G401 (cell line): ENCODE data around the gene TBC1D8. TPM values are rescaled to one million over a fixed set of nuclear protein-coding genes. Genes with fewer than 3 reads are reported as not detected.

Experiments used
- DNase-seq: peaks from one replicate; pipeline ENCODE4 v3.0.0-alpha.2; 2015; ENCODE audit warnings: low spot score
- in situ Hi-C: cut with HindIII; loops from 2 replicates; pipeline ENCODE4 v1.10.0; 2016; ENCODE audit warnings: low sequenced_read_pairs, mixed read lengths
- total RNA-seq: library from RNA; depleted of rRNA; stranded (reverse); fragments of >200 nt; shearing (Covaris generic); gene quantifications from 2 replicates; pipeline ENCODE4 v1.2.3, GENCODE V29; 2014

TBC1D8 gene
- total RNA-seq, 1 experiment from 2014 or later = 5.8 TPM

- in situ Hi-C loops = no loop called here
- DNase-seq = no peak
Observed at GRCh38 chr2:101116348-101116747, 34.8 kb downstream of the TBC1D8 start.

GRCh38 chr2:101115664-101116063, 35.5 kb downstream of the TBC1D8 start:
- in situ Hi-C loops = no loop called here

GRCh38 chr2:101114815-101115214, 36.4 kb downstream of the TBC1D8 start:
- in situ Hi-C loops = no loop called here

More at GRCh38 chr2:101115664-101116063, 35.5 kb downstream of the TBC1D8 start:
- DNase-seq = no peak

GRCh38 chr2:101114268-101114783, 36.9 kb downstream of the TBC1D8 start:
- in situ Hi-C loops = no loop called here
- DNase-seq = no peak

More at GRCh38 chr2:101114815-101115214, 36.4 kb downstream of the TBC1D8 start:
- DNase-seq = no peak

- no peak for DNase-seq
- in situ Hi-C loops = no loop called here
Observed at GRCh38 chr2:101113441-101114267, 37.5 kb downstream of the TBC1D8 start.

GRCh38 chr2:101112772-101113157, 38.4 kb downstream of the TBC1D8 start:
- in situ Hi-C loops = no loop called here
- DNase-seq = no peak

- DNase-seq = no peak
- in situ Hi-C loops = no loop called here
Observed at GRCh38 chr2:101111917-101112771, 39.0 kb downstream of the TBC1D8 start.

- no peak for DNase-seq
- in situ Hi-C loops = no loop called here
Observed at GRCh38 chr2:101111262-101111838, 39.8 kb downstream of the TBC1D8 start.

- in situ Hi-C loops = no loop called here
Observed at GRCh38 chr2:101109451-101110118, 41.6 kb downstream of the TBC1D8 start.

GRCh38 chr2:101108357-101108756, 42.8 kb downstream of the TBC1D8 start:
- in situ Hi-C loops = no loop called here
- no peak for DNase-seq

More at GRCh38 chr2:101109451-101110118, 41.6 kb downstream of the TBC1D8 start:
- peak; percentile 86 for DNase-seq

- DNase-seq = no peak
- in situ Hi-C loops = no loop called here
Observed at GRCh38 chr2:101107241-101107640, 43.9 kb downstream of the TBC1D8 start.

- DNase-seq = no peak
- in situ Hi-C loops = no loop called here
Observed at GRCh38 chr2:101106453-101107181, 44.6 kb downstream of the TBC1D8 start.

GRCh38 chr2:101105654-101106053, 45.5 kb downstream of the TBC1D8 start:
- in situ Hi-C loops = no loop called here
- DNase-seq = no peak

GRCh38 chr2:101097638-101098037, 53.5 kb downstream of the TBC1D8 start:
- in situ Hi-C loops = no loop called here
- DNase-seq = no peak

GRCh38 chr2:101096619-101097142, 54.5 kb downstream of the TBC1D8 start:
- no peak for DNase-seq
- in situ Hi-C loops = no loop called here

- in situ Hi-C loops = no loop called here
- no peak for DNase-seq
Observed at GRCh38 chr2:101094351-101094750, 56.8 kb downstream of the TBC1D8 start.

GRCh38 chr2:101089942-101090799, 61.0 kb downstream of the TBC1D8 start:
- in situ Hi-C loops = no loop called here
- no peak for DNase-seq
